Activated CD4-positive, alpha-beta T cell treated with anti-CD3 and anti-CD28 coated beads for 1 hour (primary cell): ENCODE measurements around the gene SYCP2.

ENCODE experiments used
- DNase-seq: peaks from one replicate; pipeline ENCODE4 v3.0.0-alpha.2; 2020

Gene SYCP2

DNA sequence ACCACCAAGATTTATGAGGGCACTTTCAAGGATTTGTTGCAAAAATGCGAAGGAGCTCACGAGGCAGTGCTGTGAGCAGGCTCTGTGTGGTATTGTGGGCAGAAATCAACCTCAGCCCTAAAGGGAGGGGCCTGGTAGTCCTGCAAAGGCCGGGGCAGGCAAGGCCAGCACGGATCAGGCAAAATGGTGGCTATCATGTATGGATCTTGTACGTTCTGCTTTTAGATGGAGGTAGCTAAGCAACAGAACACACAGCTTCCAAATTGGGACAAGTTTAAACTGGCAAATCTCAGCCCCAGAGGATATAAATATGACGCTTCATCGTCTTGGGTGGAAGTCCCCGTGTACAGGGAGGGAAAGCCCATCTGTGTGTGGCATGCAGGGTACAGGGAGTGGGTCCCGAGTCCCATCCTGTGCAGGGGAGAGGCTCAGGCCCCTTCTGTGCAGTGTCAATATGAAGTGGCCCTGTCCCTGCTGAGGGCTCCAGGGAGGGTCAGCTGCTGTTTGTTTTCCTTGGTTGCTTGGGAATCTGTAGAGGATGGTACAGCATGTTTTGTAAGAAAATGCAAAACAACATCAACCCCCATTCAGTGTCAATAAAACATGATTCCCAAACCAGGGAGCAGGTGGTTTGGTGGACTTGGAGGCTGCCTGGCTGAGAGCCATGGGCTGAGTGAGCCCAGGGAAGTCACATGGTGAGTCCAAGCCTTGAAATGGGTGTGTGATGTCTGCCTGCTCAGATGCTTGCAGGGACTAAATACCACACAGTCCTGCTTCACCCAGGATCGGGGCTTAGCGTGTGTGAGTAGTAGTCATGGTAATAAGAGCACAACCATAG is 113.0 kb downstream of the SYCP2 start:
- DNase-seq, result no peak

DNA sequence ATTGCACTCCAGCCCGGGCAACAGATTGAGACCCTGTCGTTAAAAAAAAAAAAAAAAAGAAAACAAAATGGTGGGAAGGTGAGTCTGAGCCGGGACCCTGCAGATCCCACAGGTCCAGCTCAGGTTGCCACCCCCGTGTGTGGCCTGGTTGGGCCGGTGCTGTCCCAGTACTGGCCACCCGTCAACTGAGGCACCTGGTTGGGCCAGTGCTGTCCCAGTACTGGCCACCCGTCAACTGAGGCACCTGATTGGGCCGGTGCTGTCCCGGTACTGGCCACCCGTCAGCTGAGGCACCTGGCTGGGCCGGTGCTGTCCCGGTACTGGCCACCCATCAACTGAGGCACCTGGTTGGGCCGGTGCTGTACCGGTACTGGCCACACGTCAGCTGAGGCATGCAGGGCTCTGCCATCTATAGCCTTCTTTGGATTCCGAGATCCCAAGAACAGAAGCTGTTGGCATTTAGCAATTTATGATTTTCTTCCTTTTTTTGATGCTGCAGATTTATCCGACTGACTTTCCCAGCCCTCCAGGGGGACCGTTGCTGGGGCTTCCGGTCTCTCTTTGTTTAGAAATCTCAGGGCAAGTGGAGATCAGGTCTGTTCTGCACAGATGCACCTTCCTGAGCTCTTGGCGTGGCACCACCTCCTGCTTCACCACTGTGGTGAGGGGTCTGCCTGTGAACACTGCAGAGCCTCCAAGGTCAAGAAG is 113.8 kb downstream of the SYCP2 start:
- no peak for DNase-seq

DNA sequence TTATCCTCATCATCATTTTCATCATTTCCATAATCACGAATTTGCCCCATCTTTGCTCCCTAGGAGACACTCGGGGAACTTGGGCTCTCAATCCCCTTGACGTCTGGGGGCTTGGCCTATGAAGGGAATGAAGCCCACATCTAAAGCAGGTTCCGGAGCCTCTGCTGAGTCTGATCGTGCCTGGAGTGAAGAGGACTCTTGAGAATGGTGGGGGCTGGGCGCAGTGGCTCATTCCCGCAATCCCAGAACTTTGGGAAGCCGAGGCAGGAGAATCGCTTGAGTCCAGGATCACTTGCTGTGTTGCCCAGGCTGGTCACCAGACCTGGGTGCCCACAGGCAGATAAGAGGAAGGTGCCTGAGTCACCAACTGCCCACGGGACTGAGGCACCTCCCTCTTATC is 114.5 kb downstream of the SYCP2 start:
- DNase-seq, result no peak

DNA sequence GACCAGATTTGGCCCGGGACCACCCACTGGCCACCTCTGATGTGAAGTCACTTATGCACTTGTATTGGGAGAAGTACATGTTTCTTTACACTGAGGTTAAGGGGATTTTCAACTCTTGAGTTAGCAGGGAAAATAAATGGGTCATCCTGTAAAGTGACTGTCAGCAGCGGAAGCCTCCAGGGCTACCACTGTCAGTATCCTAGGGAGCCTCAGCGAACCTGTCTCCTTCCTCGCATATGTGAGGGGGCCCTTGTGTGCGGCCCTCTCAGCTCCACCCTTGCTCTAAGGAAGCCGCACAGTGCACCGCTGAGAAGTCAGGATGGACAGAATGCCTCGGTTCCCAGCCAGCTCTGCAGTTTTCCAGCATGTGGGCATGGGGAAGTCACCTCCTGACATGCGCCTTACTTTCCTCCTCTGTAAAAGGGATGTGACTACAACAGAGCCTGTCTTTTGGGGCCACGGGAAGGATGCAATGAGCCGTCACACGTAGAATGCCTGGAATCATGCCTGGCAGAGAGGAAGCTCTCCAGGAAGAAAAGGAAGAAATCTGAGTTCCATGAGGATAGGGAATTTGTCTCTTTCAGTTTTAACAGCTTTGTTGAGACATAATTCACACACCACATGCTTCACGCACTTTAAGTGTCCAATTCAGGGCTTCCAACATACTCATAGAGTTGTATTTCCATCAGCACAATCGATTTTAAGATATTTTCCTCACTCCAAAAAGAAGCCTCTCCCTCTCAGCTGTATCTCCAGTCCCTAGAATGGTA is 115.4 kb downstream of the SYCP2 start:
- DNase-seq, result no peak

DNA sequence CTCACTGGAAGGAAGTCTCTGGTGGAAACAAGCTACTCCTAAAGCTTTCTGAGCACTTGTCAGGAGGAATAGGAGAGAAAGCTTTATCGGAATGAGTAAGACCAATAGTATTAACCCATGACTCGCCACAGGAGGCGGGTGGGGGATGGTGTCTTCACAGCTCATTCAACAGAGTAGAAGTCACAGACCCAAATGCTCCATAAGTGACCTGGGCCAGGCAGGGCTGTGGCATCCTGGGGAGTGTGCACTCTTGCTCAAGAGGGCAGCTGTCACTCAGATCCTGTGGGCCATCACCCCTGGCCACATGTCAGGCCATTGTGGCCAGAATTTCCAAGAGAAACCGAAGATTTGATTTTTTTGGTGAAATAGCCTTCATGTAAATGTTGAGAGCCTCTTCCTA is 116.0 kb downstream of the SYCP2 start:
- no peak for DNase-seq

DNA sequence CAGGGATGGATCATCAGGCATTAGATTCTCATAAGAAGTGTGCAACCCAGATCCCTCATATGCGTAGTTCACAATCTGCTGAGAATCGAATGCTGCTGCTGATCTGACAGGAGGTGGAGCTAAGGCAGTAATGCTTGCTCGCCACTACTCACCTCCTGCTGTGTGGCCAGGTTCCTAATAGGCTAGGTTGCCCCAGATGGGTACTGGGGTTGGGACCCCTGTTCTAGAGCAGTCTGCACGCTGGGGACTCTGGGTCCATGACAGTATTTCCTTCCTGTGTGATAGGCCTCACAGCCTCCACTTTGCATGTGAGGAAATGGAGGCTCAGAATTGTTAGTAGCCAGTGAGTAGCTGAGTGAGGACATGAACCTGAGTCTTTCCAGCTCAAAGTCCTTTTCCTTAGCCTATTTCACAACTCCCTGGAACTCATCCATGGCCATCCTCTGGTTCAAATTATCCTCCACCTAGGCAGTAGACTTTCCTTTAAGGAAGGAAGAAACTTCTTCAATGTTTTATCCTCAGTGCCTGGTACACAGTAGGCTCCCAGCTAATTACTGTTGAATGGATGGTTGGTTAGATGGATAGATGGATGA is 117.2 kb downstream of the SYCP2 start:
- DNase-seq, result no peak

DNA sequence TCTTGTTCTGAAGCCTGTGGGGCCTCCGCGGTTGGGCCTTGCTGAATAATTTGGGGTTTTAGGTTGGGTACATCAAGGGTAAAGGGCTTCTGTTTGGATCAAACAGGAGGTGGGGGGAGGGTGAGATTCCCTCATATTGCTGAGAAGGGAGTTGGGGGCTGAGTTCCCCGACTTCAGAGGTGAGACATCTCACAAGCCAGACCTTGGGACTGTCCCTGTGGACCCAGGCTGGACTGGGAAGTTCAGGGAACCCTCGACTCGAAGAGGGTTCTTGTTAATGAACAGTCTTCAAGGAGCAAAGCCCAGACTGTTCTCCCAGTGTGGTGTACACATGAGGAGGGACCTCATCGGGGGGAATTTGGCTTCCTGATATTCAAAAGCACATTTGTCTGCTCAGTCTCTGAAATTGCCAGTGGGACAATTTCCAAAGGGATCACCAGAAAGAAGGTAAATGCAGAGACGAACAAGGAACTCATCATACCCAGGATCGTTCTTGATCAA is 118.5 kb downstream of the SYCP2 start:
- DNase-seq, result no peak

DNA sequence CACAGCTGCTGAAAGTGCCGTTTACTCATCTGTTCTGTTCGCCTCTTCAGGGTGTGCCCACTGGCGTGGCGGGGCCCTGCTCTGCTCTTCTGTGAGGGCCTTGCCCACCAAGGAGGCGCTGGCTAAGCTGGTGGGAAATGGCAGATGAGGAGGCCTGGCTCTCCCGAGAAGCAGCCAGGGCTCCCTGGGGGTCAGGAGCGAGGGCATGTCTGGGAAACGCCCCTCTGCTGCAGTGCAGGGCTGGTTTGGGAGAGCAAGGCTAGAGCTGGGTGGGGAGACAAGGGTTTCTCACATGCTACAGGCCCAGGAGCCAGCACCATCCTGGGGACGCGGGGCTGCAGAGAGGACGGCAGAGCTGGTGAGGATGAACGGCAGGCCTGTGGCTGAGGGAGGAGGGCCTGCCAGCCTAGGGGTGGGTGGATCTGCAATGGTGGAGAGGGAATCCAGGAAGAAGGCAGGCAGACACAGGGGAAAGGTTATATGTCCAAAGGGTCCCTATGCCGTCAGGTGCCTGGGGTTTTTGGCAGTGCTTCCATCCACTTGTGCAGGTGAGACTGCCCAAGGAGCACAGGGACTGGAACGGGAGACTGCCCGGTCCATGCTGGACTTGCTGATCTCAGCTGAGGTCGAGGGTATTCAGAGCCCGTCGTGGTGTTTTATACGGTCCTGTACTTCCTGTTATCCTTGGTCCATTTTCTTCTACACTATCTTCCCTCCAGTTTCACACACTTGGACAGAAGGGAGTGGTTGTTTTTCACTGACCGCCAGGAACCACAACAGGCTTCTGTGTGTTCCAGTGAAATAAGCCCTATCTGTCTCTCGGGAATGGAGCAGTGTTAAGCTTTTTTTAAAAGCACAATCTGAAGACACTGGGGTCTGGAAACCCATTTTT is 119.2 kb downstream of the SYCP2 start:
- DNase-seq, result no peak
